H1 (cell line): ENCODE data around the gene NSMCE3. TPM values are rescaled to one million over a fixed set of nuclear protein-coding genes. Genes with fewer than 3 reads are reported as not detected.

Experiments
- EP300 ChIP-seq, 2 experiments: IDR thresholded peaks; 1 replicate in 1 of 2; 2 replicates in 1 of 2; pipeline ENCODE4 v1.6.1; 2011 to 2012; ENCODE audit warnings: low read depth in 2 of 2, low read length in 2 of 2, mild to moderate bottlenecking in 2 of 2, borderline replicate concordance in 1 of 2, inconsistent platforms in 1 of 2, moderate library complexity in 1 of 2
- KDM5A ChIP-seq: fragments of 200-600 bp; IDR thresholded peaks from 2 replicates; pipeline ENCODE4 v1.7.1; 2012; ENCODE audit warnings: mild to moderate bottlenecking, low read length, inconsistent platforms, mixed read lengths
- POU5F1 ChIP-seq: IDR thresholded peaks from 2 replicates; pipeline ENCODE4 v1.6.1; 2011; ENCODE audit warnings: low read depth, mild to moderate bottlenecking, low read length, moderate library complexity
- polyA plus RNA-seq, 7 experiments: library from polyadenylated mRNA; depleted of rRNA in 3 of 7; stranded (reverse) in 5 of 7; unstranded in 2 of 7; fragments of >200 nt in 5 of 7; fragments of 200-250 nt in 2 of 7; gene quantifications; 1 replicate in 5 of 7; 2 replicates in 1 of 7; 4 replicates in 1 of 7; pipeline versions ENCODE4 v1.2.1 to v1.2.3, GENCODE V29; 2011 to 2013; ENCODE audit warnings: missing spikeins in 2 of 7, mixed read lengths in 2 of 7
- total RNA-seq: library from RNA; stranded (reverse); fragmentation: NEBNext Ultra II Directional; extraction: Animal tissue kit (Norgen Biotek cat#: 25700); gene quantifications from 2 replicates; pipeline ENCODE4 v1.2.1, GENCODE V29; 2021

Gene NSMCE3
- total and polyA plus RNA-seq, 2 of the 8 experiments (the other 6 are each of a cell fraction or from before 2014, with no cell fraction given) = 4.3 to 6.7 TPM

- TF ChIP-seq POU5F1 (no peak), EP300 (IDR thresholded peaks at IDR 0.05; ENCODE audit: borderline replicate concordance in 1 of 2, low read depth in 2 of 2, low read length in 2 of 2) (no peak), KDM5A (no peak)
Observed at GRCh38 chr15:29276366-29276765, 6.7 kb upstream of the NSMCE3 start (continued).
